Measurements from ENCODE around the gene ERBB4.

The ERBB4 gene

GRCh38 chr2:212337486-212338343 lies 200.9 kb downstream of the ERBB4 start:
- TF ChIP-seq CTCF (conservative IDR thresholded peaks at IDR 0.05; ENCODE audit: low read length): no peak
- no peak overlapping the region for H3K4me3 ChIP-seq (ENCODE audit: low read length)
- DNase-seq (ENCODE audit: low read depth): peak; percentile 6

GRCh38 chr2:212337036-212337435 lies 201.6 kb downstream of the ERBB4 start:
- no peak for DNase-seq (ENCODE audit: low read depth)
- TF ChIP-seq CTCF (conservative IDR thresholded peaks at IDR 0.05; ENCODE audit: low read length): no peak
- no peak overlapping the region for H3K4me3 ChIP-seq (ENCODE audit: low read length)

- H3K4me3 ChIP-seq (ENCODE audit: low read length): no peak overlapping the region
- DNase-seq (ENCODE audit: low read depth): no peak
- TF ChIP-seq CTCF (conservative IDR thresholded peaks at IDR 0.05; ENCODE audit: low read length): no peak
Observed at GRCh38 chr2:212330263-212330662, 208.3 kb downstream of the ERBB4 start.

GRCh38 chr2:212328712-212329496 lies 209.7 kb downstream of the ERBB4 start:
- no peak for TF ChIP-seq CTCF (conservative IDR thresholded peaks at IDR 0.05; ENCODE audit: low read length)
- no peak overlapping the region for H3K4me3 ChIP-seq (ENCODE audit: low read length)
- DNase-seq (ENCODE audit: low read depth): no peak

GRCh38 chr2:212328136-212328535 lies 210.5 kb downstream of the ERBB4 start:
- no peak overlapping the region for H3K4me3 ChIP-seq (ENCODE audit: low read length)
- no peak for TF ChIP-seq CTCF (conservative IDR thresholded peaks at IDR 0.05; ENCODE audit: low read length)
- no peak for DNase-seq (ENCODE audit: low read depth)

- no peak overlapping the region for H3K4me3 ChIP-seq (ENCODE audit: low read length)
- DNase-seq (ENCODE audit: low read depth): no peak
- no peak for TF ChIP-seq CTCF (conservative IDR thresholded peaks at IDR 0.05; ENCODE audit: low read length)
Observed at GRCh38 chr2:212327171-212327809, 211.3 kb downstream of the ERBB4 start.
